ENCODE data around the gene MBLAC2. TPM values are rescaled to one million over a fixed set of nuclear protein-coding genes. Genes with fewer than 3 reads are reported as not detected.

Gene MBLAC2
- total and polyA plus RNA-seq, 2 donors (not counting 1 experiment from before 2014, with no cell fraction given) = 3.8 to 13.3 TPM

- Histone ChIP-seq H3K9ac (ENCODE audit: low read length) (no peak overlapping the region), H3K4me2 (replicated peaks; ENCODE audit: low read depth, low read length, poor library complexity, severe bottlenecking) (no peak overlapping the region), H3K27me3 (replicated peaks in 1 of 4; ENCODE audit: control extremely low read depth in 1 of 4, control insufficient read depth in 3 of 4, insufficient read depth in 4 of 4, low read length in 3 of 4) (no peaks in the 10 kb centered on the region), H3K9me3 (ENCODE audit: control extremely low read depth in 1 of 3, control insufficient read depth in 2 of 3, insufficient read depth in 1 of 3, low read length in 2 of 3) (no peaks in the 10 kb centered on the region), H3K4me1 (ENCODE audit: control insufficient read depth in 2 of 2, insufficient read depth in 2 of 2, low read length in 2 of 2) (no peaks in the 10 kb centered on the region), H4K20me1 (ENCODE audit: control insufficient read depth, insufficient read depth, low read length, poor library complexity, severe bottlenecking) (no peaks in the 10 kb centered on the region), H3K36me3 (replicated peaks in 1 of 2; ENCODE audit: control extremely low read depth in 1 of 2, control insufficient read depth in 1 of 2, extremely low read depth in 1 of 2, insufficient read depth in 2 of 2, low read length in 1 of 2) (no peaks in the 10 kb centered on the region), H2AFZ (ENCODE audit: insufficient read depth, low read depth, low read length, poor library complexity, severe bottlenecking) (no peak overlapping the region), H3K4me3 (ENCODE audit: control extremely low read depth in 1 of 5, extremely low read depth in 1 of 5, insufficient read depth in 1 of 5, low read depth in 2 of 5, low read length in 4 of 5) (no peak overlapping the region), H3K27ac (ENCODE audit: low read length in 2 of 2) (no peak overlapping the region), H3K79me2 (ENCODE audit: control insufficient read depth, insufficient read depth, low read length) (no peaks in the 10 kb centered on the region)
- ATAC-seq (ENCODE audit: low read depth) (no peak), DNase-seq (no peak)
- intact Hi-C loops (cut with micrococcal nuclease) = no loop called here
- Mint-ChIP-seq H3K27me3 (no peaks in the 10 kb centered on the region), H3K4me1 (no peaks in the 10 kb centered on the region), H3K27ac (no peak overlapping the region), H3K9me3 (ENCODE audit: insufficient read depth) (no peaks in the 10 kb centered on the region), H3K4me3 (no peak overlapping the region)
- CTCF ChIA-PET = no interaction called here
- POLR2A ChIA-PET = no interaction called here
- TF ChIP-seq EZH2 (IDR thresholded peaks at IDR 0.05; ENCODE audit: borderline replicate concordance, insufficient read depth, low read depth, low read length, poor library complexity, severe bottlenecking) = no peak
- TF ChIP-seq CTCF (IDR thresholded peaks at IDR 0.05) = no peak
Observed at GRCh38 chr5:90506221-90506620, 31.6 kb upstream of the MBLAC2 start.

DNA sequence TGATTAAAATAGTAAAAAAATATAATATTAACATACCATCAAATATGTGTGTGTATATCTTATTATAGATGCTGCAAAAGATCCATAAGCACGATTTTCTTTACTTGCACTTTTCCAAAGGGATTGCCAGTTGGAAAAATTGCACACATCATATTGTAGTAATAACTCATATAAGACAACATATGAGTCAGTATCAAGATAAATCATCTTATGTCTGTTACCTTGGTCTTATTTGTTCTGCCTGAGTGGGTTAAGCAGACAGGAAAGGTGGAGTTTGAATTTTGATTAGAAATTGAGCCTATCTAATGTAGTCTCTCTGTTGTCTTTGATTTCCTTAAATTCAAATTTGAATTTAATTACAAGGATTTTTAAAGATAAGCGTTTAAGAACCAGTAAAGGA lies 30.2 kb upstream of the MBLAC2 start:
- TF ChIP-seq CTCF (IDR thresholded peaks at IDR 0.05) = no peak
- TF ChIP-seq EZH2 (IDR thresholded peaks at IDR 0.05; ENCODE audit: borderline replicate concordance, insufficient read depth, low read depth, low read length, poor library complexity, severe bottlenecking) = no peak
- Histone ChIP-seq H3K4me2 (replicated peaks; ENCODE audit: low read depth, low read length, poor library complexity, severe bottlenecking) (no peak overlapping the region), H3K4me3 (ENCODE audit: control extremely low read depth in 1 of 5, extremely low read depth in 1 of 5, insufficient read depth in 1 of 5, low read depth in 2 of 5, low read length in 4 of 5) (no peak overlapping the region), H2AFZ (ENCODE audit: insufficient read depth, low read depth, low read length, poor library complexity, severe bottlenecking) (no peak overlapping the region), H3K4me1 (ENCODE audit: control insufficient read depth in 2 of 2, insufficient read depth in 2 of 2, low read length in 2 of 2) (no peaks in the 10 kb centered on the region), H3K9ac (ENCODE audit: low read length) (no peak overlapping the region), H3K79me2 (ENCODE audit: control insufficient read depth, insufficient read depth, low read length) (no peaks in the 10 kb centered on the region), H3K27ac (ENCODE audit: low read length in 2 of 2) (no peak overlapping the region), H3K9me3 (ENCODE audit: control extremely low read depth in 1 of 3, control insufficient read depth in 2 of 3, insufficient read depth in 1 of 3, low read length in 2 of 3) (no peaks in the 10 kb centered on the region), H3K36me3 (replicated peaks in 1 of 2; ENCODE audit: control extremely low read depth in 1 of 2, control insufficient read depth in 1 of 2, extremely low read depth in 1 of 2, insufficient read depth in 2 of 2, low read length in 1 of 2) (no peaks in the 10 kb centered on the region), H3K27me3 (replicated peaks in 1 of 4; ENCODE audit: control extremely low read depth in 1 of 4, control insufficient read depth in 3 of 4, insufficient read depth in 4 of 4, low read length in 3 of 4) (no peaks in the 10 kb centered on the region), H4K20me1 (ENCODE audit: control insufficient read depth, insufficient read depth, low read length, poor library complexity, severe bottlenecking) (no peaks in the 10 kb centered on the region)
- H3K4me3 Mint-ChIP-seq = no peak overlapping the region
- intact Hi-C loops (cut with micrococcal nuclease) = no loop called here
- no peak overlapping the region for H3K27ac Mint-ChIP-seq
- WGBS (ENCODE audit: insufficient coverage) = no CpG with 5 or more reads among the region's 2 CpGs
- no peaks in the 10 kb centered on the region for H3K27me3 Mint-ChIP-seq
- POLR2A ChIA-PET = no interaction called here
- DNase-seq = no peak
- H3K9me3 Mint-ChIP-seq (ENCODE audit: insufficient read depth) = no peaks in the 10 kb centered on the region
- CTCF ChIA-PET = no interaction called here
- ATAC-seq (ENCODE audit: low read depth) = no peak
- no peaks in the 10 kb centered on the region for H3K4me1 Mint-ChIP-seq

All from B cell (primary cell).